K562 (cell line): ENCODE data around the gene PDZD2. TPM values are rescaled to one million over a fixed set of nuclear protein-coding genes. Genes with fewer than 3 reads are reported as not detected.

Experiments
- ATAC-seq: fragments of 200-7000 bp; cut with Tn5 transposase; 3 replicates; pipeline ENCODE4 v1.9.1; 2020; ENCODE audit warnings: moderate library complexity
- BruUV-seq: library from RNA; stranded (reverse); fragments of 400-500 nt; replicated peaks from 2 replicates; lab custom pipeline; 2021; lab: Mats Ljungman, UMichigan
- CTCF ChIA-PET: fragments of 300-600 bp; formaldehyde crosslinking; extraction: SDS; loops from one replicate; lab custom pipeline; 2021; ENCODE audit warnings: low intra/inter-chr PET ratio; lab: Yijun Ruan, JAX
- POLR2A ChIA-PET: fragments of 300-600, 350-650 bp; sonication (Branson Sonifier 250); formaldehyde crosslinking; extraction: SDS; loops from one replicate; lab custom pipeline; 2021; ENCODE audit warnings: antibody characterized with exemption, inconsistent platforms; lab: Yijun Ruan, JAX
- DNase-seq, 4 experiments: peaks; one replicate each; pipeline versions ENCODE4 v3.0.0 to v3.0.0-alpha.2; 2011 to 2018; ENCODE audit warnings: low spot score in 3 of 4, mixed read lengths in 3 of 4; ENCODE audit errors: extremely low read depth in 1 of 4
- FAIRE-seq: peaks from 2 replicates; lab custom pipeline; 2011; peaks lifted over from hg19 to GRCh38; lab: Jason Lieb, UNC
- H2AFZ ChIP-seq: 2 replicates; pipeline ENCODE4 v1.6.0; 2011; ENCODE audit warnings: low read depth, low read length, control low read depth, inconsistent platforms
- H3K27ac ChIP-seq: fragments of 200-600 bp; 3 replicates; pipeline ENCODE4 v1.8.0; 2011; ENCODE audit warnings: low read depth, mild to moderate bottlenecking, control low read depth, inconsistent platforms, low read length, moderate library complexity, mixed read lengths; ENCODE audit errors: extremely low read depth
- H3K27me3 ChIP-seq, 2 experiments: fragments of 300-600 bp in 1 of 2; 2 replicates in 1 of 2; 3 replicates in 1 of 2; pipeline versions ENCODE4 v1.6.0 to v1.8.0; 2011; ENCODE audit warnings: inconsistent platforms in 2 of 2, low read length in 2 of 2, mild to moderate bottlenecking in 1 of 2, mixed read lengths in 1 of 2, moderate library complexity in 1 of 2; ENCODE audit not compliant: control insufficient read depth in 2 of 2, insufficient read depth in 2 of 2
- H3K36me3 ChIP-seq: fragments of 300-600 bp; 3 replicates; pipeline ENCODE4 v1.8.0; 2011; ENCODE audit warnings: mild to moderate bottlenecking, low read length, inconsistent platforms; ENCODE audit not compliant: control insufficient read depth, insufficient read depth
- H3K4me1 ChIP-seq, 2 experiments: fragments of 200-600 bp in 1 of 2; replicated peaks in 1 of 2; 2 replicates in 1 of 2; 3 replicates in 1 of 2; pipeline versions ENCODE4 v1.5.1 to v1.8.0; 2011; ENCODE audit warnings: inconsistent platforms in 2 of 2, low read length in 2 of 2, mild to moderate bottlenecking in 1 of 2, mixed read lengths in 1 of 2, moderate library complexity in 1 of 2; ENCODE audit not compliant: control insufficient read depth in 2 of 2, insufficient read depth in 2 of 2
- H3K4me2 ChIP-seq: 2 replicates; pipeline ENCODE4 v1.6.1; 2011; ENCODE audit warnings: low read length, control low read depth, inconsistent platforms, mixed read lengths; ENCODE audit not compliant: insufficient read depth
- H3K4me3 ChIP-seq: fragments of 200-600 bp; sonication (generic), shearing (Covaris generic); 2 replicates; pipeline ENCODE4 v1.5.1; 2016; ENCODE audit warnings: control low read depth, inconsistent platforms
- H3K79me2 ChIP-seq: fragments of 200-600 bp; 3 replicates; pipeline ENCODE4 v1.8.0; 2011; ENCODE audit warnings: low read length, inconsistent platforms; ENCODE audit not compliant: control insufficient read depth, insufficient read depth
- H3K9ac ChIP-seq, 2 experiments: 2 replicates each; pipeline versions ENCODE4 v1.6.0 to v1.6.1; 2011; ENCODE audit warnings: low read depth in 2 of 2, low read length in 2 of 2, control low read depth in 1 of 2, inconsistent platforms in 1 of 2, mild to moderate bottlenecking in 1 of 2, mixed read lengths in 1 of 2; ENCODE audit not compliant: insufficient read depth in 1 of 2
- H3K9me1 ChIP-seq: one replicate; pipeline ENCODE4 v1.6.0; 2011; ENCODE audit warnings: inconsistent platforms, mild to moderate bottlenecking, low read length, moderate library complexity; ENCODE audit not compliant: control insufficient read depth, insufficient read depth
- H3K9me3 ChIP-seq: replicated peaks from 2 replicates; pipeline ENCODE4 v1.5.1; 2011; ENCODE audit warnings: low read depth, low read length, inconsistent platforms; ENCODE audit not compliant: control insufficient read depth, insufficient read depth
- H4K20me1 ChIP-seq: replicated peaks from 2 replicates; pipeline ENCODE4 v1.6.1; 2011; ENCODE audit warnings: low read length, inconsistent platforms, mixed read lengths; ENCODE audit not compliant: control insufficient read depth, insufficient read depth
- ARHGAP35 ChIP-seq: fragments of 450-650 bp; IDR thresholded peaks from 2 replicates; pipeline ENCODE4 v1.6.1; 2018; ENCODE audit not compliant: partially characterized antibody
- CREB1 ChIP-seq, 2 experiments: sonication (generic) in 1 of 2; formaldehyde crosslinking in 1 of 2; IDR thresholded peaks; 2 replicates each; pipeline versions ENCODE4 v1.6.1 to v1.8.0; 2012 to 2022; ENCODE audit warnings: inconsistent platforms in 1 of 2, mild to moderate bottlenecking in 1 of 2, missing genetic modification reagents in 1 of 2, moderate library complexity in 1 of 2
- HIVEP1 ChIP-seq: fragments of 250-450 bp; sonication (Bioruptor Pico); IDR thresholded peaks from 2 replicates; pipeline ENCODE4 v1.4.0; 2020; ENCODE audit warnings: mild to moderate bottlenecking
- KLF6 ChIP-seq: fragments of 250-450 bp; sonication (Bioruptor Pico); IDR thresholded peaks from 2 replicates; pipeline ENCODE4 v1.4.0; 2020; ENCODE audit warnings: mild to moderate bottlenecking, moderate library complexity, borderline replicate concordance
- MECOM ChIP-seq: fragments of 250-450 bp; sonication (Bioruptor Pico); IDR thresholded peaks from 2 replicates; pipeline ENCODE4 v1.8.0; 2022; ENCODE audit warnings: inconsistent platforms
- TCF3 ChIP-seq: sonication (generic); formaldehyde crosslinking; IDR thresholded peaks from 2 replicates; pipeline ENCODE4 v1.4.0; 2020; ENCODE audit warnings: mild to moderate bottlenecking, missing genetic modification reagents
- TRIM28 ChIP-seq: fragments of 450-650 bp; IDR thresholded peaks from 2 replicates; pipeline ENCODE4 v1.6.1; 2017
- ZKSCAN8 ChIP-seq: fragments of 200-800 bp; sonication (Bioruptor generic); IDR thresholded peaks from 2 replicates; pipeline ENCODE4 v1.6.1; 2016; ENCODE audit warnings: missing genetic modification characterization, missing compliant biosample characterization
- WGBS: fragments of 100-300 bp; shearing (Covaris generic); methylation state at CpG from one replicate; pipeline ENCODE4 v1.1.6; 2016; ENCODE audit warnings: low coverage, mixed read lengths; ENCODE audit not compliant: insufficient coverage; ENCODE audit errors: missing lambda C conversion rate; 5-methylcytosine and 5-hydroxymethylcytosine counted together
- in situ Hi-C: fragments of 300-500 bp; cut with MboI; formaldehyde crosslinking; loops from 4 replicates; pipeline ENCODE4 v1.15.0; 2018; ENCODE audit warnings: inconsistent platforms, mixed read lengths
- intact Hi-C: fragments of 100-400 bp; cut with micrococcal nuclease; formaldehyde crosslinking; loops from 2 replicates; pipeline ENCODE4 v1.14.2; 2022
- polyA plus RNA-seq, 8 experiments: library from polyadenylated mRNA; depleted of rRNA in 4 of 8; stranded (reverse) in 5 of 8; unstranded in 3 of 8; fragments of >200 nt; fragmentation: Nextera tagmentation in 2 of 8; fragmentation: Illumina TruSeq in 1 of 8; extraction: Ambion mirVana in 2 of 8; extraction: Trizol in 1 of 8; gene quantifications; 2 replicates each; pipeline versions ENCODE4 v1.2.1 to v1.2.3, GENCODE V29; 2011 to 2014; ENCODE audit warnings: inconsistent platforms in 1 of 8, missing spikeins in 1 of 8
- total RNA-seq, 7 experiments: library from RNA; depleted of rRNA in 6 of 7; stranded (reverse); fragments of >200 nt in 6 of 7; fragmentation: Illumina TruSeq in 2 of 7; extraction: Trizol in 2 of 7; gene quantifications; 2 replicates each; pipeline versions ENCODE4 v1.2.1 to v1.2.3, GENCODE V29; 2011 to 2021; ENCODE audit warnings: low replicate concordance in 1 of 7
- TF ChIP-seq, protein P1 (sequence below): sonication (generic); formaldehyde crosslinking; IDR thresholded peaks from 2 replicates; pipeline ENCODE4 v1.8.0; 2022; ENCODE audit warnings: missing genetic modification reagents, mild to moderate bottlenecking, borderline replicate concordance
- TF ChIP-seq, protein P2 (sequence below): fragments of 450-650 bp; IDR thresholded peaks from 2 replicates; pipeline ENCODE4 v1.6.1; 2016; ENCODE audit warnings: missing biosample characterization, missing genetic modification characterization
- TF ChIP-seq, protein P3 (sequence below): sonication (generic); formaldehyde crosslinking; IDR thresholded peaks from 2 replicates; pipeline ENCODE4 v1.8.0; 2022; ENCODE audit warnings: missing genetic modification reagents, mild to moderate bottlenecking, borderline replicate concordance
- TF ChIP-seq, protein P4 (sequence below): fragments of 450-650 bp; IDR thresholded peaks from 2 replicates; pipeline ENCODE4 v1.6.1; 2017; ENCODE audit warnings: mild to moderate bottlenecking, moderate library complexity
- TF ChIP-seq, protein P5 (sequence below): fragments of 450-650 bp; IDR thresholded peaks from one replicate; pipeline ENCODE4 v1.6.1; 2018; ENCODE audit warnings: mild to moderate bottlenecking, moderate library complexity; ENCODE audit not compliant: partially characterized antibody
- TF ChIP-seq, protein P6 (sequence below): sonication (generic); IDR thresholded peaks from 2 replicates; pipeline ENCODE4 v1.6.1; 2016

PDZD2 gene
- total and polyA plus RNA-seq, 9 of the 15 experiments (the other 6 are each of a cell fraction or from before 2014, with no cell fraction given): 0.02 to 0.08 (median 0.04) TPM; not detected in 6

DNA sequence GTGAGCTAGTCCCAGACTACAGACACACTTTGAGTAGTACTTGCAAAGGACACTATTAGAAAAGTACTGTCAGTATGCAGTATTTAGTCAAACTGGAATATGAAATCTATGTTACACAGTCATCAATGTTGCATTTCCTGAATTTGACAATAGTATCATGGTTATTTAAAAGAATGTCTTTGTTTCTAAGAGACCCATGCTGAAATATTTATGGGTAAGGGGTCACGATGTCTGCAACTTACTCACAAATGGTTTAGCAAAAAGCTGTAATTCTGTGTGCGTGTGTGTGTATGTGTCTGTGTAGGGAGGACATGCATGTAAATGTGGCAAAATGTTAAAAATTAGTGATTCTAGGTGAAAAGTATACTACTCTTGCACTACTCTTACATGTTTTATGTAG lies 429.6 kb downstream of the PDZD2 start (continued):
- TF ChIP-seq, protein P1, sequence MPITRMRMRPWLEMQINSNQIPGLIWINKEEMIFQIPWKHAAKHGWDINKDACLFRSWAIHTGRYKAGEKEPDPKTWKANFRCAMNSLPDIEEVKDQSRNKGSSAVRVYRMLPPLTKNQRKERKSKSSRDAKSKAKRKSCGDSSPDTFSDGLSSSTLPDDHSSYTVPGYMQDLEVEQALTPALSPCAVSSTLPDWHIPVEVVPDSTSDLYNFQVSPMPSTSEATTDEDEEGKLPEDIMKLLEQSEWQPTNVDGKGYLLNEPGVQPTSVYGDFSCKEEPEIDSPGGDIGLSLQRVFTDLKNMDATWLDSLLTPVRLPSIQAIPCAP: no peak
- no peak for TF ChIP-seq CREB1 (IDR thresholded peaks at IDR 0.05)
- no peak for TF ChIP-seq CREB1 (CRISPR knock-in tag; IDR thresholded peaks at IDR 0.05)
- no peak for TF ChIP-seq HIVEP1 (CRISPR knock-in tag)
- TF ChIP-seq MECOM (CRISPR knock-in tag): no peak
- no peak for TF ChIP-seq TRIM28
- TF ChIP-seq, protein P2, sequence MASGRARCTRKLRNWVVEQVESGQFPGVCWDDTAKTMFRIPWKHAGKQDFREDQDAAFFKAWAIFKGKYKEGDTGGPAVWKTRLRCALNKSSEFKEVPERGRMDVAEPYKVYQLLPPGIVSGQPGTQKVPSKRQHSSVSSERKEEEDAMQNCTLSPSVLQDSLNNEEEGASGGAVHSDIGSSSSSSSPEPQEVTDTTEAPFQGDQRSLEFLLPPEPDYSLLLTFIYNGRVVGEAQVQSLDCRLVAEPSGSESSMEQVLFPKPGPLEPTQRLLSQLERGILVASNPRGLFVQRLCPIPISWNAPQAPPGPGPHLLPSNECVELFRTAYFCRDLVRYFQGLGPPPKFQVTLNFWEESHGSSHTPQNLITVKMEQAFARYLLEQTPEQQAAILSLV (tag): no peak
- TF ChIP-seq, protein P3, sequence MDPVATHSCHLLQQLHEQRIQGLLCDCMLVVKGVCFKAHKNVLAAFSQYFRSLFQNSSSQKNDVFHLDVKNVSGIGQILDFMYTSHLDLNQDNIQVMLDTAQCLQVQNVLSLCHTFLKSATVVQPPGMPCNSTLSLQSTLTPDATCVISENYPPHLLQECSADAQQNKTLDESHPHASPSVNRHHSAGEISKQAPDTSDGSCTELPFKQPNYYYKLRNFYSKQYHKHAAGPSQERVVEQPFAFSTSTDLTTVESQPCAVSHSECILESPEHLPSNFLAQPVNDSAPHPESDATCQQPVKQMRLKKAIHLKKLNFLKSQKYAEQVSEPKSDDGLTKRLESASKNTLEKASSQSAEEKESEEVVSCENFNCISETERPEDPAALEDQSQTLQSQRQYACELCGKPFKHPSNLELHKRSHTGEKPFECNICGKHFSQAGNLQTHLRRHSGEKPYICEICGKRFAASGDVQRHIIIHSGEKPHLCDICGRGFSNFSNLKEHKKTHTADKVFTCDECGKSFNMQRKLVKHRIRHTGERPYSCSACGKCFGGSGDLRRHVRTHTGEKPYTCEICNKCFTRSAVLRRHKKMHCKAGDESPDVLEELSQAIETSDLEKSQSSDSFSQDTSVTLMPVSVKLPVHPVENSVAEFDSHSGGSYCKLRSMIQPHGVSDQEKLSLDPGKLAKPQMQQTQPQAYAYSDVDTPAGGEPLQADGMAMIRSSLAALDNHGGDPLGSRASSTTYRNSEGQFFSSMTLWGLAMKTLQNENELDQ (CRISPR knock-in tag): no peak

DNA sequence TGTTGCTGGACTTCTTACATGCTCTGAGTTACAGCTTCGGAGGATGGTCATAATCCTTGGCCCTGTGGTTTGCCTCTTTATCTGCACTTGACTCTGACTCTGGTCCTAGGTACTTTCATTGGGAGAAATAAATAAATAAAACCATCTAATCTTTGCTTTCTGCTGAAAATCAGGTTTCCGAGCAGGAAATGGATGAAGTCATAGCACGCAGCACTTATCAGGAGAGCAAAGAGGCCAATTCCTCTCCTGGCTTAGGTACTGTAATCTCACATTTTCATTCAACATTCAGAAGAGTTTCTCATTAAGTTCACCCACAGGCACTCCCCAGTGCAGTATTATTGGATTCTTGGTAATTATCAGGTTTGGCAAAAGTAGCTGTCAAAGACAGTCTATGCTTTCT lies 430.5 kb downstream of the PDZD2 start:
- in situ Hi-C loops (no loop called here), intact Hi-C loops (no loop called here)
- Histone ChIP-seq H2AFZ (no peak overlapping the region), H3K4me2 (no peak overlapping the region), H4K20me1 (no peaks in the 10 kb centered on the region), H3K27me3 (peaks cover 30 to 57% of the 10 kb centered on the region in 2 experiments), H3K27ac (no peak overlapping the region), H3K36me3 (no peaks in the 10 kb centered on the region), H3K9me1 (no peaks in the 10 kb centered on the region), H3K9me3 (no peaks in the 10 kb centered on the region), H3K4me1 (no peaks in the 10 kb centered on the region), H3K9ac (no peak overlapping the region), H3K79me2 (no peaks in the 10 kb centered on the region), H3K4me3 (no peak overlapping the region)
- no peak for ATAC-seq
- DNase-seq: no peak
- ChIA-PET POLR2A (no interaction called here), CTCF (no interaction called here)
- WGBS: 2% methylated on average over 3 of the region's 3 CpGs
- no TSS peak for BruUV-seq
- FAIRE-seq: no peak
- no peak for TF ChIP-seq TCF3 (CRISPR knock-in tag)
- no peak for TF ChIP-seq ARHGAP35
- TF ChIP-seq, protein P4, sequence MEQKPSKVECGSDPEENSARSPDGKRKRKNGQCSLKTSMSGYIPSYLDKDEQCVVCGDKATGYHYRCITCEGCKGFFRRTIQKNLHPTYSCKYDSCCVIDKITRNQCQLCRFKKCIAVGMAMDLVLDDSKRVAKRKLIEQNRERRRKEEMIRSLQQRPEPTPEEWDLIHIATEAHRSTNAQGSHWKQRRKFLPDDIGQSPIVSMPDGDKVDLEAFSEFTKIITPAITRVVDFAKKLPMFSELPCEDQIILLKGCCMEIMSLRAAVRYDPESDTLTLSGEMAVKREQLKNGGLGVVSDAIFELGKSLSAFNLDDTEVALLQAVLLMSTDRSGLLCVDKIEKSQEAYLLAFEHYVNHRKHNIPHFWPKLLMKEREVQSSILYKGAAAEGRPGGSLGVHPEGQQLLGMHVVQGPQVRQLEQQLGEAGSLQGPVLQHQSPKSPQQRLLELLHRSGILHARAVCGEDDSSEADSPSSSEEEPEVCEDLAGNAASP: no peak
- TF ChIP-seq, protein P5, sequence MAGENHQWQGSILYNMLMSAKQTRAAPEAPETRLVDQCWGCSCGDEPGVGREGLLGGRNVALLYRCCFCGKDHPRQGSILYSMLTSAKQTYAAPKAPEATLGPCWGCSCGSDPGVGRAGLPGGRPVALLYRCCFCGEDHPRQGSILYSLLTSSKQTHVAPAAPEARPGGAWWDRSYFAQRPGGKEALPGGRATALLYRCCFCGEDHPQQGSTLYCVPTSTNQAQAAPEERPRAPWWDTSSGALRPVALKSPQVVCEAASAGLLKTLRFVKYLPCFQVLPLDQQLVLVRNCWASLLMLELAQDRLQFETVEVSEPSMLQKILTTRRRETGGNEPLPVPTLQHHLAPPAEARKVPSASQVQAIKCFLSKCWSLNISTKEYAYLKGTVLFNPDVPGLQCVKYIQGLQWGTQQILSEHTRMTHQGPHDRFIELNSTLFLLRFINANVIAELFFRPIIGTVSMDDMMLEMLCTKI: no peak
- no peak for TF ChIP-seq KLF6
- TF ChIP-seq, protein P6, sequence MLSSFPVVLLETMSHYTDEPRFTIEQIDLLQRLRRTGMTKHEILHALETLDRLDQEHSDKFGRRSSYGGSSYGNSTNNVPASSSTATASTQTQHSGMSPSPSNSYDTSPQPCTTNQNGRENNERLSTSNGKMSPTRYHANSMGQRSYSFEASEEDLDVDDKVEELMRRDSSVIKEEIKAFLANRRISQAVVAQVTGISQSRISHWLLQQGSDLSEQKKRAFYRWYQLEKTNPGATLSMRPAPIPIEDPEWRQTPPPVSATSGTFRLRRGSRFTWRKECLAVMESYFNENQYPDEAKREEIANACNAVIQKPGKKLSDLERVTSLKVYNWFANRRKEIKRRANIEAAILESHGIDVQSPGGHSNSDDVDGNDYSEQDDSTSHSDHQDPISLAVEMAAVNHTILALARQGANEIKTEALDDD: no peak
- TF ChIP-seq ZKSCAN8 (CRISPR knock-in tag): no peak
